ENCODE data around the gene NXPH1.

The NXPH1 gene

DNA sequence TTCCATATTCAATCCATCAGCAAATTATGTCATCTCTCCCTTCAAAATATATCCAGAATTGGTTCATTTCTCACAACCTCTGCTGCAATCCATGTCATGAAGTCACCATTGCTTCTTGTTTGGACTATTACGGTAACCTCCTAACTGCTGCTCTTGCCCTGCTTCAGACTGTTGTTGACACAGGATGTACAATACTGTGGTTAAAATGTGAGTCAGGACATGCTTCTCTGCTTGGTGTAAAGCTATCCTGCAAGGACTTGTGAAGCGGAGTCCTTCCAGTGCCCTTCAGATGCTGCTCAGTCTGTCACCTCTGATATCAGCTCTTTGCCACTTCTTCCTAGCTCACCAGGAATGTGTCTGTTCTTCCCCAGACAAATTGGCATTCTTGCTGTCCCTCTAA is 10.4 kb upstream of the NXPH1 start:
- Histone ChIP-seq H3K36me3 (ENCODE audit: insufficient read depth, low read length) (no peaks in the 10 kb centered on the region), H3K9me3 (ENCODE audit: control insufficient read depth, insufficient read depth, low read length) (no peaks in the 10 kb centered on the region), H3K9ac (ENCODE audit: low read depth, low read length) (no peak overlapping the region), H3K4me1 (ENCODE audit: insufficient read depth, low read length) (no peaks in the 10 kb centered on the region)

GRCh38 chr7:8425223-8425622 is 8.2 kb upstream of the NXPH1 start:
- no peaks in the 10 kb centered on the region for H3K9me3 ChIP-seq (ENCODE audit: control insufficient read depth, insufficient read depth, low read length)
- H3K36me3 ChIP-seq (ENCODE audit: insufficient read depth, low read length) = no peaks in the 10 kb centered on the region
- no peak overlapping the region for H3K9ac ChIP-seq (ENCODE audit: low read depth, low read length)
- no peaks in the 10 kb centered on the region for H3K4me1 ChIP-seq (ENCODE audit: insufficient read depth, low read length)

DNA sequence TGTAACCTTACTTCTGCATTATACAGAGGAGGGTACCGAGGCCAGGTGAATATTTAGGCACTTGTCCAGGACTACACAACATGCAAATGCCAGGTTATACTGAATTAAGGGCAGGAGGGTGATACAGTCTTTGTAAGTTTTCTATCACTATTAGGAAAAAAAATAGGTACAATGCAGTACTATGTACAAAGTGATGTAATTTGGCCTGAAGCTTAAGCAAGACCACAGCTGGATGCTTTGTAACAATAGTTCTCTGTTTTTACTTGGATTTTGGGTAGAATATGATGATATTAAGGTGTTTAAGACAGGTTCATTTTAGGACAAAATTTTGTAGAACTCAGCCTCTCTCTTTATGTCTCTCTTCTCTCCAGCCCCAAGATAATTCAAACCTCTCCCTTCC is 2.8 kb upstream of the NXPH1 start:
- Histone ChIP-seq H3K36me3 (ENCODE audit: insufficient read depth, low read length) (no peaks in the 10 kb centered on the region), H3K4me1 (ENCODE audit: insufficient read depth, low read length) (no peaks in the 10 kb centered on the region), H3K9ac (ENCODE audit: low read depth, low read length) (no peak overlapping the region), H3K9me3 (ENCODE audit: control insufficient read depth, insufficient read depth, low read length) (no peaks in the 10 kb centered on the region)

GRCh38 chr7:8434290-8435002 is 1.0 kb downstream of the NXPH1 start:
- Histone ChIP-seq H3K4me1 (ENCODE audit: insufficient read depth, low read length) (no peaks in the 10 kb centered on the region), H3K9ac (ENCODE audit: low read depth, low read length) (peak overlapping the region; percentile 50; the same call in 1 of the 2 replicates), H3K9me3 (ENCODE audit: control insufficient read depth, insufficient read depth, low read length) (no peaks in the 10 kb centered on the region)

GRCh38 chr7:8435095-8435494 is 1.7 kb downstream of the NXPH1 start:
- Histone ChIP-seq H3K4me1 (ENCODE audit: insufficient read depth, low read length) (no peaks in the 10 kb centered on the region), H3K9ac (ENCODE audit: low read depth, low read length) (peak overlapping the region; percentile 50; the same call in 1 of the 2 replicates), H3K36me3 (ENCODE audit: insufficient read depth, low read length) (no peaks in the 10 kb centered on the region), H3K9me3 (ENCODE audit: control insufficient read depth, insufficient read depth, low read length) (no peaks in the 10 kb centered on the region)

More at GRCh38 chr7:8434290-8435002, 1.0 kb downstream of the NXPH1 start:
- no peaks in the 10 kb centered on the region for H3K36me3 ChIP-seq (ENCODE audit: insufficient read depth, low read length)

GRCh38 chr7:8435590-8436545 is 2.5 kb downstream of the NXPH1 start:
- no peaks in the 10 kb centered on the region for H3K36me3 ChIP-seq (ENCODE audit: insufficient read depth, low read length)
- no peaks in the 10 kb centered on the region for H3K9me3 ChIP-seq (ENCODE audit: control insufficient read depth, insufficient read depth, low read length)
- peak overlapping the region; percentile 50; the same call in 1 of the 2 replicates for H3K9ac ChIP-seq (ENCODE audit: low read depth, low read length)
- H3K4me1 ChIP-seq (ENCODE audit: insufficient read depth, low read length) = no peaks in the 10 kb centered on the region

DNA sequence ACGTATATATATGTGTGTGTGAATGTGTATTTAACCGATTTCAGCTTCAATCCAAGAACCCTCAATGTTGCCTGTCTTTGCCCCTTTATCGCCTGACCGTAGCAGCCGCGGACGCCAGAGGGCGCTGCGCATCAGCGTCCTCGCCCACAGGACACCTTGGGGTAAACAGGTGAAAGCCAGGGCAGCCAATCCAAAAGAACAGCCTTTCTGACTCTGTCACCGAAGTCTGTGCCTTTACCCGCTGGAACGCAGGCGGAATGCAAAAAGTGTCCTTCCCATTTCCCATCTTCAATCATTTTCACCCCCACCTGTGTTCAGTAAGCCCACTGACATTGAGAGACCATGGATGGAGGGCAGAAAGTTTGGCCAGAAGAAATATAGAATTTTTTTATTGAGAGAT is 3.6 kb downstream of the NXPH1 start:
- Histone ChIP-seq H3K4me1 (ENCODE audit: insufficient read depth, low read length) (no peaks in the 10 kb centered on the region; the same call in 1 of the 2 replicates), H3K9ac (ENCODE audit: low read depth, low read length) (no peak overlapping the region)

DNA sequence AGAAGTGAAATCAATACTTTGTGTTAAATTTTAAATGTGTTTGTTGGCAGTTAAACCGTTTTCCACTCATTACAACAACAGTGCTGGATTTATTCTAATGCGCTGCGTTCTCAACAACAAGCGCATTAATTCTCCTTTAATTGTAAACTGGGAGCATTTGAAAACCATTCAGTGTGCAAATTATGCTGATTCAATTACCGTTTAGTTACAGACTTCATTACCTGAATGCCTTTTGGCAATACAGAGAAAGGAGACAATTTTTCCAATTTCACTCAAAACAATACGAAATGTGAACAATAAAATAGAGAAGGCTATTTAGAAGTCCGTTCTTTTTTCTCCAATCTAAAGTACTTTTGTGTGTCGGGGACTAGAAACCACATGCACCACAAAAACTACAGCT is 4.2 kb downstream of the NXPH1 start:
- no peaks in the 10 kb centered on the region for H3K36me3 ChIP-seq (ENCODE audit: insufficient read depth, low read length)
- no peaks in the 10 kb centered on the region for H3K9me3 ChIP-seq (ENCODE audit: control insufficient read depth, insufficient read depth, low read length)
- H3K9ac ChIP-seq (ENCODE audit: low read depth, low read length) = no peak overlapping the region
- H3K4me1 ChIP-seq (ENCODE audit: insufficient read depth, low read length) = no peaks in the 10 kb centered on the region; the same call in 1 of the 2 replicates

More for the DNA sequence above, 3.6 kb downstream of the NXPH1 start:
- no peaks in the 10 kb centered on the region for H3K36me3 ChIP-seq (ENCODE audit: insufficient read depth, low read length)
- no peaks in the 10 kb centered on the region for H3K9me3 ChIP-seq (ENCODE audit: control insufficient read depth, insufficient read depth, low read length)

DNA sequence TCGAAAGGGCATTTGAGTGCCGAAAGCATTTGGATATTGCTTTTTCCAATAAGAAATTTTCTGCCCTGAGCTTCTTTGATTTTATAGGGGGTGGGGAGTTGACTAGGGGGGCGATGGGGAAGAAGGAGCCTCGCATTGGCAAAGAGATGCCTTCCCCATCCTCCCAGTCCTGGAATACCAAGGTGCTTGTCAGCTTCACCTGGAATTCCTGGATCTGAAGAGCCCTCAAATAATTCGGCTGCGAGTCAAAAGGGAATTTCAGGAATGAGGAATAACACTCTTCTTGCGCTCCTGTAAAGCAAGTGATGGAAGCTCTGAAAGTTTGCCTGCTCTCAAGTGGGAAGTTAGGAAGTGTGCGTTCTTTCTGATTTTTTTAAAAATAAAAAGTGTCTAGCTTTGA is 7.3 kb downstream of the NXPH1 start:
- Histone ChIP-seq H3K4me1 (ENCODE audit: insufficient read depth, low read length) (no peaks in the 10 kb centered on the region; the same call in 1 of the 2 replicates), H3K9me3 (ENCODE audit: control insufficient read depth, insufficient read depth, low read length) (no peaks in the 10 kb centered on the region), H3K9ac (ENCODE audit: low read depth, low read length) (no peak overlapping the region), H3K36me3 (ENCODE audit: insufficient read depth, low read length) (no peaks in the 10 kb centered on the region)

GRCh38 chr7:8441106-8441965 is 7.9 kb downstream of the NXPH1 start:
- Histone ChIP-seq H3K9me3 (ENCODE audit: control insufficient read depth, insufficient read depth, low read length) (no peaks in the 10 kb centered on the region), H3K36me3 (ENCODE audit: insufficient read depth, low read length) (no peaks in the 10 kb centered on the region), H3K9ac (ENCODE audit: low read depth, low read length) (peak overlapping the region; percentile 7; the same call in 1 of the 2 replicates), H3K4me1 (ENCODE audit: insufficient read depth, low read length) (no peaks in the 10 kb centered on the region; the same call in 1 of the 2 replicates)

- H3K4me1 ChIP-seq (ENCODE audit: insufficient read depth, low read length) = no peaks in the 10 kb centered on the region; the same call in 1 of the 2 replicates
- H3K36me3 ChIP-seq (ENCODE audit: insufficient read depth, low read length) = no peaks in the 10 kb centered on the region
- no peaks in the 10 kb centered on the region for H3K9me3 ChIP-seq (ENCODE audit: control insufficient read depth, insufficient read depth, low read length)
- H3K9ac ChIP-seq (ENCODE audit: low read depth, low read length) = peak overlapping the region; percentile 61; the same call in 1 of the 2 replicates
Measured at GRCh38 chr7:8442051-8442813, 8.8 kb downstream of the NXPH1 start.

DNA sequence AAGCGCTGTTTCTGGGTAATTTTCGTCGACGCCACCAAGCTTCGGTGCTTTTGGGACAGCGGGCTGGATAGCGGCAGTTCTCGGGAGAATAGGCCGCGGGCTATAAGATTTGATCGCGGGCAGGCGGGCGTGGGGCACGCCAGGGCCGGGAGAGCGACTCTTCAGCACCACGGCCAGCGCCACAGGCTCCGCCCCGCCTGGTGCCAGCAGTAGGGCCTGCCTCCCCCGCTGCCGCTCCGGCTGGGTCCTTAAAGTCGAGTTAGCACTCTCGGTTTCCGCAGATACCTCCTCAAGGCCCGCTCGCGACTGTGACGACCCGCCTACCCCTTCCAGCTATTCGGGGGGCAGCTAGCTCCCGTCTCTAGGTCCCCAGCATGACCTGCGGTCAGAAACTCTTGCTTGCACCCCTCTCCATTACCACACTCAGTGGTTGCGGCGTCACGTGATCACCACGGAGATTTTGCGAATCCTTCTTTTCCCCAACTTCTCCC is 9.4 kb downstream of the NXPH1 start:
- no peaks in the 10 kb centered on the region for H3K9me3 ChIP-seq (ENCODE audit: control insufficient read depth, insufficient read depth, low read length)
- H3K9ac ChIP-seq (ENCODE audit: low read depth, low read length) = peak overlapping the region; percentile 61; the same call in 1 of the 2 replicates
- no peaks in the 10 kb centered on the region; the same call in 1 of the 2 replicates for H3K4me1 ChIP-seq (ENCODE audit: insufficient read depth, low read length)
- H3K36me3 ChIP-seq (ENCODE audit: insufficient read depth, low read length) = no peaks in the 10 kb centered on the region
